CD14-positive monocyte (primary cell): Measurements from ENCODE around the gene EARS2. TPM values are rescaled to one million over a fixed set of nuclear protein-coding genes. Genes with fewer than 3 reads are reported as not detected.

Experiments used
- DNase-seq, 3 donors: peaks; one replicate each; pipeline ENCODE4 v3.0.0-alpha.2; 2011 to 2022
- H2AFZ ChIP-seq: 2 replicates; pipeline ENCODE4 v1.6.0; 2012; ENCODE audit warnings: mild to moderate bottlenecking, low read depth, low read length, inconsistent platforms; ENCODE audit not compliant: insufficient read depth, poor library complexity, severe bottlenecking
- H3K27ac ChIP-seq, 2 donors: 1 replicate in 1 of 2; 2 replicates in 1 of 2; pipeline ENCODE4 v1.5.1; 2012 to 2013; ENCODE audit warnings: low read length in 2 of 2, control low read depth in 1 of 2, inconsistent platforms in 1 of 2, low read depth in 1 of 2, mild to moderate bottlenecking in 1 of 2
- H3K27me3 ChIP-seq, 2 donors: one replicate each; pipeline versions ENCODE4 v1.6.0 to v1.6.1; 2011 to 2013; ENCODE audit warnings: low read length in 2 of 2; ENCODE audit not compliant: control insufficient read depth in 2 of 2, insufficient read depth in 2 of 2
- H3K36me3 ChIP-seq, 2 donors: replicated peaks in 1 of 2; 1 replicate in 1 of 2; 2 replicates in 1 of 2; pipeline versions ENCODE4 v1.5.1 to v1.6.1; 2012 to 2013; ENCODE audit warnings: low read length in 2 of 2, control low read depth in 1 of 2, inconsistent platforms in 1 of 2, mild to moderate bottlenecking in 1 of 2; ENCODE audit not compliant: insufficient read depth in 2 of 2, control insufficient read depth in 1 of 2
- H3K4me1 ChIP-seq, 2 donors: 1 replicate in 1 of 2; 2 replicates in 1 of 2; pipeline versions ENCODE4 v1.5.1 to v1.6.1; 2012 to 2013; ENCODE audit warnings: low read length in 2 of 2, control low read depth in 1 of 2, inconsistent platforms in 1 of 2, mild to moderate bottlenecking in 1 of 2, moderate library complexity in 1 of 2; ENCODE audit not compliant: insufficient read depth in 2 of 2, control insufficient read depth in 1 of 2
- H3K4me2 ChIP-seq: replicated peaks from 2 replicates; pipeline ENCODE3; 2012; ENCODE audit warnings: low read length, moderate library complexity, mild to moderate bottlenecking; ENCODE audit not compliant: poor library complexity, severe bottlenecking; ENCODE audit errors: extremely low read depth
- H3K4me3 ChIP-seq, 3 experiments: fragments of 200-600 bp in 1 of 3; sonication (generic) in 1 of 3; replicated peaks in 1 of 3; 1 replicate in 2 of 3; 2 replicates in 1 of 3; pipeline ENCODE4 v1.5.1; 2011 to 2013; ENCODE audit warnings: low read length in 3 of 3, mild to moderate bottlenecking in 3 of 3, control low read depth in 2 of 3, low read depth in 2 of 3, inconsistent platforms in 1 of 3, moderate library complexity in 1 of 3
- H3K79me2 ChIP-seq: 2 replicates; pipeline ENCODE4 v1.6.0; 2012; ENCODE audit warnings: mild to moderate bottlenecking, control low read depth, inconsistent platforms, low read length, moderate library complexity; ENCODE audit not compliant: insufficient read depth
- H3K9ac ChIP-seq: 2 replicates; pipeline ENCODE4 v1.6.0; 2017; ENCODE audit warnings: low read length, mild to moderate bottlenecking; ENCODE audit not compliant: insufficient read depth, poor library complexity, severe bottlenecking
- H3K9me3 ChIP-seq, 2 donors: replicated peaks in 1 of 2; 1 replicate in 1 of 2; 2 replicates in 1 of 2; pipeline versions ENCODE4 v1.5.1 to v1.6.1; 2012 to 2013; ENCODE audit warnings: low read length in 2 of 2, control low read depth in 1 of 2; ENCODE audit not compliant: control insufficient read depth in 1 of 2, insufficient read depth in 1 of 2
- H4K20me1 ChIP-seq: 2 replicates; pipeline ENCODE4 v1.6.0; 2012; ENCODE audit warnings: mild to moderate bottlenecking, low read length, control low read depth, moderate library complexity; ENCODE audit not compliant: insufficient read depth
- H3K27ac Mint-ChIP-seq, 7 donors: one replicate each; pipeline ENCODE4 v1.8.0; 2020; ENCODE audit warnings: mild to moderate bottlenecking in 7 of 7, mixed read lengths in 7 of 7, moderate library complexity in 6 of 7, inconsistent platforms in 2 of 7
- H3K27me3 Mint-ChIP-seq, 3 donors: one replicate each; pipeline ENCODE4 v1.8.0; 2021 to 2022; ENCODE audit warnings: low read depth in 3 of 3, mild to moderate bottlenecking in 3 of 3, mixed read lengths in 3 of 3, moderate library complexity in 3 of 3, inconsistent platforms in 1 of 3
- H3K36me3 Mint-ChIP-seq, 2 donors: one replicate each; pipeline ENCODE4 v1.8.0; 2020; ENCODE audit warnings: mixed read lengths in 2 of 2, inconsistent platforms in 1 of 2, mild to moderate bottlenecking in 1 of 2
- H3K4me1 Mint-ChIP-seq: one replicate; pipeline ENCODE4 v1.8.0; 2020; ENCODE audit warnings: mild to moderate bottlenecking, mixed read lengths
- H3K4me3 Mint-ChIP-seq, 2 donors: one replicate each; pipeline ENCODE4 v1.8.0; 2020; ENCODE audit warnings: mild to moderate bottlenecking in 2 of 2, mixed read lengths in 2 of 2, moderate library complexity in 1 of 2
- H3K9me3 Mint-ChIP-seq, 7 donors: one replicate each; pipeline ENCODE4 v1.8.0; 2020 to 2022; ENCODE audit warnings: mixed read lengths in 7 of 7, mild to moderate bottlenecking in 6 of 7, moderate library complexity in 6 of 7, inconsistent platforms in 2 of 7
- CTCF ChIP-seq: fragments of 200-600 bp; IDR thresholded peaks from one replicate; pipeline ENCODE4 v1.8.0; 2022; ENCODE audit warnings: antibody characterized with exemption, mild to moderate bottlenecking
- WGBS: methylation state at CpG from one replicate; pipeline ENCODE4 v1.1.5; 2013; ENCODE audit warnings: missing lambda C conversion rate; ENCODE audit not compliant: insufficient coverage; 5-methylcytosine and 5-hydroxymethylcytosine counted together
- intact Hi-C, 2 donors: fragments of 100-400 bp; cut with micrococcal nuclease; formaldehyde crosslinking; loops; one replicate each; pipeline versions ENCODE4 v1.15.0 to v1.15.1; 2023
- polyA plus RNA-seq, 3 donors: library from polyadenylated mRNA; depleted of rRNA in 1 of 3; unstranded in 2 of 3; stranded (reverse) in 1 of 3; fragments of 300-500 nt in 2 of 3; fragments of >200 nt in 1 of 3; fragmentation: Illumina TruSeq in 2 of 3; gene quantifications; 1 replicate in 2 of 3; 2 replicates in 1 of 3; pipeline ENCODE4 v1.2.3, GENCODE V29; 2012 to 2021

EARS2 gene
- polyA plus RNA-seq, 3 donors: 2.9 to 4.7 (median 4.2) TPM

- Mint-ChIP-seq H3K4me3 (no peak overlapping the region), H3K36me3 (peaks cover 31 to 46% of the 10 kb centered on the region in 2 donors), H3K9me3 (no peaks in the 10 kb centered on the region), H3K27me3 (no peaks in the 10 kb centered on the region), H3K4me1 (peaks cover 18% of the 10 kb centered on the region), H3K27ac (no peak overlapping the region)
- Histone ChIP-seq H3K9me3 (no peaks in the 10 kb centered on the region), H3K4me1 (peaks cover 11 to 15% of the 10 kb centered on the region in 2 donors), H3K27me3 (no peaks in the 10 kb centered on the region), H3K9ac (no peak overlapping the region), H3K79me2 (no peaks in the 10 kb centered on the region), H2AFZ (no peak overlapping the region), H3K27ac (no peak overlapping the region), H3K36me3 (peaks cover 19 to 53% of the 10 kb centered on the region in 2 donors), H4K20me1 (no peaks in the 10 kb centered on the region), H3K4me2 (no peak overlapping the region), H3K4me3 (no peak overlapping the region)
- no peak for TF ChIP-seq CTCF
- WGBS: 97% methylated on average over 15 of the region's 19 CpGs
- DNase-seq: no peak
- intact Hi-C loops: no loop called here
These were observed 22.0 kb downstream of the EARS2 start for GRCh38 chr16:23534868-23535860.

- peaks cover 23 to 26% of the 10 kb centered on the region in 2 donors for H3K4me1 ChIP-seq
- Mint-ChIP-seq H3K36me3 (peaks cover 33 to 51% of the 10 kb centered on the region in 2 donors), H3K9me3 (no peaks in the 10 kb centered on the region), H3K4me3 (no peak overlapping the region), H3K4me1 (peaks cover 28% of the 10 kb centered on the region), H3K27ac (peak overlapping the region in 1 of 7 donors; percentile 68), H3K27me3 (no peaks in the 10 kb centered on the region)
- no peaks in the 10 kb centered on the region for H3K79me2 ChIP-seq
- H3K4me2 ChIP-seq: no peak overlapping the region
- peaks cover 22 to 58% of the 10 kb centered on the region in 2 donors for H3K36me3 ChIP-seq
- H3K27ac ChIP-seq: no peak overlapping the region
- H2AFZ ChIP-seq: no peak overlapping the region
- intact Hi-C loops: no loop called here
- H4K20me1 ChIP-seq: no peaks in the 10 kb centered on the region
- H3K4me3 ChIP-seq: no peak overlapping the region
- H3K9ac ChIP-seq: no peak overlapping the region
- WGBS: 100% methylated on average over 1 of the region's 1 CpG
- no peak for TF ChIP-seq CTCF
- no peak for DNase-seq
- H3K27me3 ChIP-seq: no peaks in the 10 kb centered on the region
- H3K9me3 ChIP-seq: no peaks in the 10 kb centered on the region
These were observed 24.7 kb downstream of the EARS2 start for GRCh38 chr16:23532448-23532847.
